Inflammatory macrophage (primary cell): Measurements from ENCODE around the gene BEGAIN.

Experiments used
- DNase-seq, 2 donors: peaks; one replicate each; pipeline ENCODE4 v3.0.0-alpha.2; 2020 to 2022

Gene BEGAIN

GRCh38 chr14:100567877-100568163, 19.4 kb downstream of the BEGAIN start:
- DNase-seq, result no peak

DNA sequence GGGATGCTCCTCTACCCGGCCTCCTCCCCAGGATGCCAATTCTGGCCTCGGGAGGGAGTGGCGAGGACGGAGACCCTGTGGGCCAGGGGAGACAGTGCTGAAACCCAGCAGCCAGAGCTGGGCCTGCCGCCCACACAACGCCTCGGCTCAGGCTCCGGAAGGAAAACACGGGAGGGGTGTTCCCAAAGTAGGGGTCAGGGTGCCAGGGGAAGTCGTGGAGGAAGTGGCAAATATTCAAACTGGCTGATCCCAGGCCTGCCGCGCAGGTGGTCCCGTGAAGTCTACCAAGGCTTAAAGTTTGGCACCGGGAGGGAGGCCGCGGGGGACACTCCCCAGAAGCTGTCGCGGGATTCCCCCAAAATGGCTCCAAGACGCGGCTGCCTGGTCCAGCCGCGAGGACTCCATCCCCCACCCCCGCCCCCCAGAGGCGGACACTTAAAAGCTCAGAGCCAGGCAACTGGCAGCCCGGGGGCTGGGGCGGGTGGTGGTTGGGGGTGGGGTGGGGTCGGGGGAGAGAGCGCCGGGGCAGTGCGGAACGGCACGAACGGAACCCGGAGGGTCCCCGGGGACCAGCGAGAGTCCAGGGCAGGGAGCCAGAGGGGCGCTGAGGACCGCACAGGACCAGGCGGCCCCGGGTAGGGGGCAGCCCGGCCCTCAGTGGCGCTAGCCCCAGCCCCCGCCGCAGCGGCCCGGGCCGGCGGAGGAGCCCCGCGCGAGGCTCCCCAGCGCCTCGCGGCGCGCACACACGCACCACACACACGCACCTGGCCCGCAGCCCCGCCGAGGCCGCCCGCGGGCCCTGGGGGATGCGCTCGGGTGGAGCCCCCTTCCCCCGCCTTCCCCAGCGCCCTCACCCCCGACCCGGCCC, 20.0 kb downstream of the BEGAIN start:
- peak; percentile 7 to 33 for DNase-seq

- no peak for DNase-seq
Measured at GRCh38 chr14:100566586-100566985, 20.6 kb downstream of the BEGAIN start.

- no peak for DNase-seq
Measured at GRCh38 chr14:100566119-100566518, 21.1 kb downstream of the BEGAIN start.

DNA sequence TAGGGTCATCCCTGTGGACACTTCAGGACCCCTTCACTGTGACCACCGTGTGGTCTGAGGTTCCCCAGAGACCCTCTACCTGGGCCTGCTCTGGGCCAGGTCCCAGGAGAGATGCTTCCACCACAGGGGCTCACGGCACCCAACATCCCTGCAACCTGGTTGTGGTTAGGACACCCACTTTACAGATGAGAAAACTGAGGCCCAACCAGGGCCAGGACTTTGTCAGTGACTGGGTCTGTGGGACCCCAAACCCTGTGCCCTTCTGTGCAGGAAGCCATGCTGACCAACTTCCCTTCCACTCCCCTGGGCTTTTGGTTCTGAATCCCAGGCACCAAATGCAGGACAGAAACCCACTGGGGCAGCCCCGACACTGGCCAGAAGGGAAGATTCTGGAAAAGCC, 21.6 kb downstream of the BEGAIN start:
- no peak for DNase-seq

- no peak for DNase-seq
Measured at GRCh38 chr14:100564512-100564911, 22.7 kb downstream of the BEGAIN start.

DNA sequence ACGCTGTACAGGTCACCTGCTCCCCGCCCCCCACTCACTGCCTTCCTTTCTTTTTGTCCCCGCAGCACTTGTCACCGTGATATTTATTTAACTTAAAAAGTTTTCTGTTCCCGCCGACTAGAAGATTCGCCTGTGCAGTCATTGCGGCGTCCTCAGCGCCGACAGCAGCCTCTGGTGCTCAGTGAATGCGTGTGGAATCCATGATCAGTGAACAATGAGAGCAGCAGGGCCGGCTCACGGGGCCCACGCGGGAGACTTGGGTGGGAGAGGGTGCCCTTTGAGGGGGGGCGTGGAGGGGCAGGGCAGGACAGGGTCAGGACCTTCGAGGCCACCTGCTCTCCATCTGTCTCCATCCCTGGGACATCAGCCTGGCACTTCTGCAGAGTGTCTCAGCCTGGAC, 24.5 kb downstream of the BEGAIN start:
- no peak for DNase-seq

DNA sequence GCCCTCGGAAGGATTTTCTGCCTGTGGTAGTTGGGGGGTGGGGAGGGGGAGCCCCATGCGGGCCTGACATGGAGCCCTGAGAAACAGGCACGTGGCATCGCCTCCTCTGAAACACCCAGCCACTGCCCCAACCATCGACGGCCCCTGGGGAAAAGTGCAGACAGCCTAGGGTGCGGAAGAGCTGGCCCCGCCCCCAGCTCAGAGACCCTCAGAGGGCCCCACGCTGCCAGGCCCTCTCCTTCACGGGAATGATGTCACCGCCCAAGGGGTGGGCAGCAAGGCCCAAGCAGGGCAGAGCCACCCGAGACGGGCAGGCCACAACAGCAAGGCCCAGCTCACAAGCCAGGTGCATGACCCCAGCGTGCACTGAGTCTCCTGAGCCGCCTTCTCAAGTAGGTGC, 26.2 kb downstream of the BEGAIN start:
- DNase-seq, result no peak

DNA sequence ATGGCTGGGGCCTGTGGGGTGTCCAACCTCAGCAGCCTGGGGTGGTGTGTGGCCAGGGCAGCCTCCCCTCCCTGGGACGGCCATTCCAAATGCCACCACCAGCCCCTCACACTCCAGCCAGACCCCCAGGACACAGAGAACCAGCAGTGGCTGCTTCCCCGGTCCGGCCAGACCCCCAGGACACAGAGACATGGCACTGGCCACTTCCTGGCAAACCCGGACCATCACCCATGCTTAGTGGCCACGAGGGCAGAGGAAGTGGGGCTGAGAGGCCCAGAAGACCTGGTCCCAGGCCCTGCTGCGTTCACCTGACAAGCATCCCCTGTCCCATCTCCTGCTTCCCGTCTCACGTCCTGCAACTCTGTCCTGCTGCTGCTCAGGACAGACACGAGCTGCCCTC, 26.7 kb downstream of the BEGAIN start:
- DNase-seq, result no peak

- DNase-seq, result no peak
Measured at GRCh38 chr14:100559455-100559854, 27.8 kb downstream of the BEGAIN start.

GRCh38 chr14:100558966-100559365, 28.3 kb downstream of the BEGAIN start:
- DNase-seq, result no peak

- no peak for DNase-seq
Measured at GRCh38 chr14:100558226-100558625, 29.0 kb downstream of the BEGAIN start.

- DNase-seq, result peak; percentile 72 to 79
Measured at GRCh38 chr14:100557658-100558057, 29.6 kb downstream of the BEGAIN start.

DNA sequence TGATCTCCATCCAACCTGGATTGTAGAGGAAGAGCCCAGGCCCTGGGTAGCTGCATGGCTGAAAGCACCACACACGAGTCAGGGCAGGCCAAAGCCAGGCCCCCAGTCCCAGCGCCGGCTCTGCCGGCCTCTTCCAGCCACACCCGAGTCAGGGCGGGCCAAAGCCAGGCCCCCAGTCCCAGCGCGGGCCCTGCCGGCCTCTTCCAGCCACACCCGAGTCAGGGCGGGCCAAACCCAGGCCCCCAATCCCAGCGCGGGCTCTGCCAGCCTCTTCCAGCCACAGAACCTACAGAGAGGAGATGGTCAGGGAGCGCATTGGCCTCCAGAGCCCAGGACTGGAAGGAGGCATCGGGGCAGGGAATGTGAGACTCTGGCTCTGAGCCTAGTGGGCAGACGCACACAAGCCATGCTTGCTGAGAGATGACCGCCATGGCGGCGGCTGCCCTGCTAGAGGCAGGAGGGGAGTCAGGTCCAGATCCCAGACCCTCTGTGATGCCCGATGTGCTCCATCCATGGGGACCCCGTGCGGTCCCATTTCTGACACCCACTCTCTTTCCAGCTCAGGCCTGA, 30.2 kb downstream of the BEGAIN start:
- no peak for DNase-seq

DNA sequence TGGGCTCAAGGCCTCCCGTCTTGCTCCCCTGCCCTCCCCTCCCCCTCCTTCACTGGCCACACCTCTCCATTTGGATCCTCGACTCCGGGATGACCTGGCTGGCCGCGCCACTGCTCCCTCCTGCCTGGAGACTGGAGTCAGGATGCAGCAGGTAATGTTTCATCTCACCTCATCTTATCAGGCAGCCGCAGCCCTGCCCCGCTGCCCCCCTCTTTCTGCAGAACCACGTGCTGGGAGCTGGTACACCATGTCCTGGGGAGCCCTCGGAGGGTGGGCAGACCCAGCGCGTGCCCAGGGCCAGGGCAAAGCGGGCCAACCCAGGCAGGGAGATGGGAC, 31.1 kb downstream of the BEGAIN start:
- no peak for DNase-seq

- no peak for DNase-seq
Measured at GRCh38 chr14:100555436-100556139, 31.6 kb downstream of the BEGAIN start.

DNA sequence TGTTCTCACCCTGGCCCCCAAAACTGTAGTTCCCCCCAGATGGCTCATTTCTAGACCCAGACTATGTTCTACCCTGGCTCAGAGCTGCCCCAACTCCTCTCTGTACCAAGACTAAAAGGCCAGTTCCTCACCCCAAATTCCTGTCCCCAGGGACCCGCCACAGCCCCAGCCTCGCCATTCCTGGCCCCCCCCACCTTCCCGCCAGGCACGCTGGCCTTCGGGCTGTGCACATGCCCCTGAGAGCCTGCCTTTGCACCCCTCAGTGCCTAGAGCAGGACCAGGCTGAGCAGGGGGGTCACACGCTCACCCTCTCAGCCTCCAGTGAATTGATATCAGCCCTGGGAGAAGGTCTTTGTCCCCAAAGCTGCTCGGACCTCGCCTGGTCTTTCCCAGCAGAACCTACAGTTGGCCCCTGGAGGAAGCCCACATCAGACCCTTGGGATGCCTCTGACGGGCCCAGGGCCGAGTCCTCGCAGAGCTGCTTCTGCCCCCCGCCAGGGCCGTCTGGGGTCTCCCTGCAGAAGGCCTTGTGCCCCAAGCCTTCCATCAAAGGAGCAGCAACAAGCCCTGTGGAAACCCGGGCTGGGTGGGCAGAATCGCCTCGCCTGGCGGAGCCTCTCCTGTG, 32.4 kb downstream of the BEGAIN start:
- no peak for DNase-seq

GRCh38 chr14:100554082-100554677, 33.0 kb downstream of the BEGAIN start:
- DNase-seq, result peak; percentile 44 to 63

- no peak for DNase-seq
Measured at GRCh38 chr14:100553471-100553870, 33.7 kb downstream of the BEGAIN start.

- DNase-seq, result no peak
Measured at GRCh38 chr14:100552524-100553125, 34.6 kb downstream of the BEGAIN start.

- DNase-seq, result no peak
Measured at GRCh38 chr14:100551056-100551455, 36.2 kb downstream of the BEGAIN start.

GRCh38 chr14:100549834-100550625, 37.2 kb downstream of the BEGAIN start:
- no peak for DNase-seq
